ENCODE data around the gene NUP93.

Gene NUP93

GRCh38 chr16:56891685-56892084 lies 161.8 kb downstream of the NUP93 start:
- no peak for DNase-seq (ENCODE audit: low read depth)
- H3K4me3 ChIP-seq (replicated peaks; ENCODE audit: low read depth, low read length): no peak overlapping the region
- no peak for TF ChIP-seq CTCF (IDR thresholded peaks at IDR 0.05; ENCODE audit: low read length, missing control alignments)

GRCh38 chr16:56892705-56893104 lies 162.8 kb downstream of the NUP93 start:
- no peak for TF ChIP-seq CTCF (IDR thresholded peaks at IDR 0.05; ENCODE audit: low read length, missing control alignments)
- no peak overlapping the region for H3K4me3 ChIP-seq (replicated peaks; ENCODE audit: low read depth, low read length)
- DNase-seq (ENCODE audit: low read depth): no peak

- DNase-seq (ENCODE audit: low read depth): no peak
- no peak overlapping the region for H3K4me3 ChIP-seq (replicated peaks; ENCODE audit: low read depth, low read length)
- TF ChIP-seq CTCF (IDR thresholded peaks at IDR 0.05; ENCODE audit: low read length, missing control alignments): no peak
Observed at GRCh38 chr16:56894331-56894917, 164.5 kb downstream of the NUP93 start.

- no peak for TF ChIP-seq CTCF (IDR thresholded peaks at IDR 0.05; ENCODE audit: low read length, missing control alignments)
- no peak for DNase-seq (ENCODE audit: low read depth)
- no peak overlapping the region for H3K4me3 ChIP-seq (replicated peaks; ENCODE audit: low read depth, low read length)
Observed at GRCh38 chr16:56895813-56896212, 165.9 kb downstream of the NUP93 start.

GRCh38 chr16:56896244-56896643 lies 166.3 kb downstream of the NUP93 start:
- TF ChIP-seq CTCF (IDR thresholded peaks at IDR 0.05; ENCODE audit: low read length, missing control alignments): no peak
- DNase-seq (ENCODE audit: low read depth): no peak
- H3K4me3 ChIP-seq (replicated peaks; ENCODE audit: low read depth, low read length): no peak overlapping the region

- no peak for DNase-seq (ENCODE audit: low read depth)
- no peak for TF ChIP-seq CTCF (IDR thresholded peaks at IDR 0.05; ENCODE audit: low read length, missing control alignments)
- no peak overlapping the region for H3K4me3 ChIP-seq (replicated peaks; ENCODE audit: low read depth, low read length)
Observed at GRCh38 chr16:56897026-56897799, 167.3 kb downstream of the NUP93 start.

GRCh38 chr16:56898847-56899246 lies 168.9 kb downstream of the NUP93 start:
- H3K4me3 ChIP-seq (replicated peaks; ENCODE audit: low read depth, low read length): no peak overlapping the region
- no peak for DNase-seq (ENCODE audit: low read depth)
- no peak for TF ChIP-seq CTCF (IDR thresholded peaks at IDR 0.05; ENCODE audit: low read length, missing control alignments)
